SU-DHL-6 (cell line): ENCODE measurements around the gene PFN3.

Experiments used
- CTCF ChIP-seq: fragments of 200-600 bp; sonication (generic); IDR thresholded peaks from one replicate; pipeline ENCODE4 v1.5.1; 2017; ENCODE audit warnings: antibody characterized with exemption, mild to moderate bottlenecking, low read length, moderate library complexity; ENCODE audit not compliant: insufficient read depth, poor library complexity, severe bottlenecking
- EZH2phosphoT487 ChIP-seq: fragments of 200-600 bp; sonication (generic), shearing (Covaris generic); conservative IDR thresholded peaks from 2 replicates; pipeline ENCODE4 v1.6.1; 2018; ENCODE audit warnings: mild to moderate bottlenecking, antibody characterized with exemption, low read length, moderate library complexity, mixed read lengths

- TF ChIP-seq CTCF = no peak
- no peak for TF ChIP-seq EZH2phosphoT487
Observed at GRCh38 chr5:177431317-177432142, 31.1 kb upstream of the PFN3 start.
